Measurements from ENCODE around the gene CHRNB2.

GRCh38 chr1:154607106-154607608, 39.6 kb downstream of the CHRNB2 start:
- no peak for TF ChIP-seq EP300 (IDR thresholded peaks at IDR 0.05)
- no peak for TF ChIP-seq CTCF (IDR thresholded peaks at IDR 0.05)
- no peak for TF ChIP-seq POLR2A (IDR thresholded peaks at IDR 0.05; ENCODE audit: low read depth)

All from esophagus muscularis mucosa (tissue), 4 donors.